HG02571 (cell line): ENCODE measurements around the gene JAML.

Source experiments
- ATAC-seq: cut with Tn5 transposase; IDR thresholded peaks from one replicate; pipeline ENCODE4 v1.9.1; 2021; ENCODE audit warnings: mild to moderate bottlenecking, moderate library complexity; ENCODE audit not compliant: unreplicated experiment

Gene JAML

GRCh38 chr11:118169300-118170140 lies 55.3 kb downstream of the JAML start:
- ATAC-seq = no peak

GRCh38 chr11:118168751-118169150 lies 56.1 kb downstream of the JAML start:
- ATAC-seq = no peak

GRCh38 chr11:118168316-118168715 lies 56.5 kb downstream of the JAML start:
- no peak for ATAC-seq

DNA sequence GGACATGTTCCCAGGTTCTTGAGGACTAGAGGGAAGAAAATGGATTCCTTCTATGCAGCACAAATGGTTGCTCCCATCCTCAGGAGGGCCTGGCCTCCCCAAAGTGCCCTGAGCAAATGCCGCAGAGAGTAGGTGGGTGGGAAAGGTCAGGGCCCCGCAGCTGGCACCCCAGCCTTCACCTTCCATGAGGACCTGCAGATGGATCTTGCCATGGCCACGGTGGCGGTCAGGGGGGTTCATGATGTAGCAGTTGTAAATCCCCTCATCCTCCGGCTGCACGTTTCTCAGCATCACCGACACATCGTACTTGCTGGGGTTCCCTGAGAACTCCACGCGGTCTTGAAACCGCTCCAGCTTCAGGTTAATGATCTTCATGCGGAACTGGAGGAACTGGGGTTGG lies 56.9 kb downstream of the JAML start:
- no peak for ATAC-seq

GRCh38 chr11:118167253-118167652 lies 57.6 kb downstream of the JAML start:
- no peak for ATAC-seq

DNA sequence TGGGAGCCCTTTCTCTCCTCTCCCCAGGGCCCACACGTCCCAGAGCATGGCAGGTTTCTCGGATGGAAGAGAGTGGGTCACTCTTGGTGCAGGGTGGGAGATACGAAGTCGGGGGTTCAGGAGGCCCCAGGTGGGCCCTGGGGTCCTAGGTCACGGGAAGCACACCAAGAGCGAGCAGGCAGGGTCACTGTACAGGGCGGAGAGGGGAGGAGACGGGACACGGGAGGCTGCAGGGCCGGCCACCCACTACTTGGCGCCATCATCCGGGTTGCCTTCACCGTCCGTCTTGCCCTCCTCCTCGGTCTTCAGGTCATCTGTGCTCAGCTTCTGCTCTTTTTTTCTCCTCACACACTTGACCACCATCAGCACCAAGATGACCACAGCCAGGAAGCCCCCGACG lies 58.2 kb downstream of the JAML start:
- no peak for ATAC-seq

DNA sequence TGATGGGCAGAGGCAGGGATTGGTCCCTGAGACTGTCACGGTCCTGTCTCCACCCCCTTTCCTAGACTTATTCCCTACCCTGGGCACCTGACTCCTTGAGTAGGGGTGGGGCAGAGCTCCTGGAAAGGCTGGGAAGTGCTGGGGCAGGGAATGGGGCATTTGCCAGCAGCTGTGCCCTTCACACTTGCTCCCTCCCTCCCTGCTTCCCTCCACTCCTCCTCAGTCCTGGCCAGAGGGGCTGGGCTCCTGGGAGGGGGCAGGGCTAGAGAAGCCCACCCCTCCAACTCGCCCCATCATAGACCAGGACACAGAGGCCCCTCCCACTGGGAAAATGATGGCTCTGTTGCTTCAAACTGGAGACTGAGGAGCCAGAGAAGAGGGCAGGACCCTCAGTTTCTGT lies 59.9 kb downstream of the JAML start:
- ATAC-seq = no peak

DNA sequence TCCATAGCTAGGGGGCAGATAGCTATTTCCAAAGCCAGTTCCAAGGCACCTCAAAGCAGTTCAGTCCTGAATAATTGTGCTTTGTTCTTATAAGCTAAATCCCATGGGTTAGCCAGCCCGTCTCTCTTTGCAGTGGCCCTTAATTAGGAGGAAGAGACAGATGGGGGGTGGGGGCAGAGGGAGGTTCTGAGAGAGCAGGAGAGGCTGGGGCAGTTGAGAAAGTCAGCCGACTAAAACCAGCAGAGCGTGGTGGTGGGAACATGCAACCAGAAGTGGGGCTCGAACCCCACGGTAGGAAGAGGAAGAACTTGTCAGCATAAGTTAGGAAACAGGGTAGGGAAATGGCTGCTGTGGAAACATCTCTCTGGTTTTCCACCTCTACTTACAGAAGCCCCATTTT lies 61.3 kb downstream of the JAML start:
- no peak for ATAC-seq

DNA sequence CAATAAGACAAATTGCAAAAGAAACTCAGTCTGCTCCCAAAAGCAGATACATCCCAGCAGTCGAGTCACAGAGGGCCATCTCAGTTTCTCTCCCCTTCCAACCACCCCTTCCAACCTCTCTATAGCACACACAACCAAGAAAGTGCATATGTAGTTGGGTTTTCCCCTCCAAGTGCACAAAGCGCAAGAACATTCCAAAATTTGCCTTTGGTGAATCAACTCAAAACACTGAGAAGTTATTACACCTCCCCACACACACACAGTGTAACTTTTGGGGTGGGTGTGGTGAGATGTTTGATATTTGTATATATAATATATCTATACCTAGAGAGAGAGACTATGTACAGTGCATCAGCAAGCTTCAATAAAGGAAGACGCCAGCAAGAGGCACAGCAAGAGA lies 62.0 kb downstream of the JAML start:
- ATAC-seq = no peak

DNA sequence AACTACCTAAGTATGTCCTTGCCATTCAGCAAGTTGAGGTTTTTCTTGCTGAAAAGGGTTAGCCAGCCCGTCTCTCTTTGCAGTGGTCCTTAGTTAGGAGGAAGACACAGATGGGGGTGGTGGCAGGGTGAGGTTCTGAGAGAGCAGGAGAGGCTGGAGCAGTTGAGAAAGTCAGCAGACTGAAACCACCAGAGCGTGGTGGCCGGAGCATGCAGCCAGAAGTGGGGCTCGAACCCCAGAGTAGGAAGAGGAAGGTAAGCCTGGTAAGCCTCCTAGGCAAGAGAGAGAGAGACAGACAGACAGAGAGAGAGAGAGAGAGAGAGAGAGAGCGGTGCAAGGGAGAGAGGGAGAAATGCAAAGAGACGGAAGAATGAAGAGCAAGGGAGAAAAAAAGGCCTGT lies 63.0 kb downstream of the JAML start:
- ATAC-seq = no peak

DNA sequence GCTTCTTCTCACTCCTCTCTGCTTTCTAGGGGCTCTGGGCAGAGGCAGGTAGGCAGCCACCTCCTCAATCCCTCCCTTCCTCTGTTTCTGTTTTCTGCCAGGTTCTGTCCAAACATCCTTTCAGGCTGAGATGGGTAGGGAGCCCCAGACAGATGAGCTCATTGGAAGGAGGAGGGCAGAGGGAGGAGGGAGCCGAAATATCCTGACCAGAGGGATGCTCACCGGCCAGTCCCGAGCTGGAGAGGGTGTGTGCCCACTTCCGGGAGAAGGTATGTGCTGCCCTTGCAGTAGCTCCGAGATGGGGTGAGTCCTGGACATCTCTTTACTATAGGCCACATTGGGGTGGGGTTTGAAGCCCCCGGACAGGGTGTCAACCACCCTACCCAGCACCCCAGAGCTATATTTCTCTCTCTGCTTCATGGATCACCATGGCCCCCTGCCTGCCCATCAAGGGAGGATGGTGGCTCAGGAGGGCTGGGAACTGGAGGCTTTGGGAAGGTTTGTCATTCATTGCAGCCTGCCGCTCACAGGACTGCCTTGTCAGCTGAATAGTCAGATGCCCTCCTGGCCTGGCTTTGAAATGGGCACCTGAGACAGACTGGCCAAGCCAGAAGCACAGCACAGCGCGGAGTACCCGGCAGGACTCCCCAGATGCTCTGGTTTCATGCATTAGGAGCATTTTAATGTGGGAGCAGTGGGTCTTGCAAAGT lies 67.5 kb downstream of the JAML start:
- no peak for ATAC-seq

DNA sequence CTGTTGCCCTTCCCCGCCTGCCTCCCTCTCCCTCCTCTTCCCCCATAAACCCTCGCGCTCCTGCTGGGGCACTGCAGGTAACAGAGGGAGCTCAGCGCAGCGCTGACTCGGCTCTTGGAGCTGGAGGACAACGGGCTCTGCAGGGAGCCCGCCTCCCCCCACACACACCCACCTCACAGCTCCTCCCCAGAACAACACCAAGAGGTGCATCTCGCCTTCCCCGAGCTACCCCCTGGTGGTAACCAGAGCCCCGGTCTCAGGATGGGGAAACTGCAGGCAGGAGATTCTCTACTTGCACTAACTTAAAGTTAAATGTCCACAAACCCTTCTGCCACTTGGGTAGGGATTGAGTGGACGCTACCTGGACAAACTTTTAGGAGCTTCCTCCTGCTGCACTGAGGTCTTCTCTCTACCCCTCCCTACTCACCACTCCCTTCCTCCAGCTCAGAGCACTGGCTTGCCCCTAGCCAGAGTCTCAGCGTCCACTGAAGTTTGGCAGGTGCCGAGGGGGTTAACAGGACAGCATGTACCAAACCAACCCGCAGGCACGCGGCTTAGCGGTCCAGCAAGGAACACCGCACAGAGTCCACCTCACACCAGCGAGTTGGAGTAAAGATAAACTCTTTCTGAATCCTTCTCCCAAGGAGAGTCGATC lies 68.2 kb downstream of the JAML start:
- ATAC-seq = no peak

DNA sequence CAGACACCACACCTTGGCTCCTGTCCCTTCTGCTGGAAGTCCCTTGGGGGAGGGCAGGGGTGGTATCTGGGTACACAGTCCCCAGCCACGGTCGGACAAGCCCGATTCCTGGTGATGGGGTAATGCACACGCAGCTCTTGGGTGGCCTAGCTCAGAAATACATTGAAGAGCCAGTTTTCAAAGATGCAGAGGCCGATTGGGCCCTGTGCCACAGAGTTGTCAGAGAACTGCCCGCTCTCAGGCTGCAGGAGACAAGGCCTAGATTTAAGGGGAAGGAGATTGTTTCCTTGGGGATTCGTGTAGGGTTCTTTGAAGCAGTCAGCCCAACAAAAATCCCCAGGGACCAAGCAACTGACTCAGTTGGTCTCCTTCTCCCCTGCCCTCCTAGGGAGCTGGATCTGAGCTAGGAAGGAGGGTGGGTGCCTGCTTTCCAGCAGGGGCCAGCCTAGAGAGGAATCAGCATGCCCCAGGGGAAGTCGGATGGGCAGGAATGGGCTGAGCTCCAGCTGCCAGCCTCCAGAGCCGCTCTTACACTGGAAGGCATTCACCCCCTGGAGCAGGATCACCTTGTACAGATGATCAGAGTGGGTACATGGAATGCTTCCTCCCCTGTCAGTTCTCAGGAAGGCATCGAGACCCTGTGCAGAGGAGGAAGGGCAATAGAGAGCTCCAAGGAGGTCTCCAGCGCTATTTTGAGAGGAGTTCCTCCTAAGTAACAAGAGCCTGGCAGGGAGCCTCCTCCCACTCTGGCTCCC lies 68.9 kb downstream of the JAML start:
- no peak for ATAC-seq

DNA sequence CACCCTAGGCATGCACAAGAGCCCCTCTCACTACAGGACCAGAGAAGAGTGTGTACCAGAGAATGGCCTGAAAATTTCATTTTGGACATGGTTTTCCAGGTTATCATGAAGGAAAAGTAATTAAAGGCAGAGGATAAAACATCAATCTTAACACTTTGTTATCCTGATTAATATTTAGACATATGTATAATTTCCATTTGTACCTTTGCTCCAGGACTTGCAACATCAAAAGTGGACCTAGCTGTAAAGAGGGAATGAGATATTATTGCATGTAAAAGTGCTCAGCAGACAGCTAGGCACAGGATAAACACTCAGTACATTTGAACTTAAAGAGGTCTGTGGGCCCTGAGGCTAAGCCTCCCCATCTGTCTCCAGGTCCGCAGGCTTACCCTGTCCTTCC lies 70.2 kb downstream of the JAML start:
- ATAC-seq = no peak

DNA sequence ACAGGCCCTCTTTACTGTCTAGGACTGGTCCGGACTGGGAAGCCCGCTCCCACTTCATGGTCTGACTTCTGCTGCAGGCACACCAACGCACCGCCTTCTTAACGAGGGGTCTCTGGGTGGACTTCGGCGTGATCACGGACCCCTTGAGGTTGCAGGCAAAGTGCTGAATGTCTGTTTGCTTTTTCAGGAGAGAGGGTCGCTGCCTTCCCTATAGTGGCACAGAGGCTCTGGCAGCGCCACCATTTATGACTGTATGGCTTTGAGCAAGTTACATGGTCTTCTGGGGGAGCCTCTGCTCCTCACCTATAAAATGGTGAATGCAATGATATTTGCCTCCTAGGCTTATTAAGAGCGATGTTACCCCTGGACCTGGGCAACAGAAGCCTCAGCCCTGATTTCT lies 70.8 kb downstream of the JAML start:
- ATAC-seq = no peak

DNA sequence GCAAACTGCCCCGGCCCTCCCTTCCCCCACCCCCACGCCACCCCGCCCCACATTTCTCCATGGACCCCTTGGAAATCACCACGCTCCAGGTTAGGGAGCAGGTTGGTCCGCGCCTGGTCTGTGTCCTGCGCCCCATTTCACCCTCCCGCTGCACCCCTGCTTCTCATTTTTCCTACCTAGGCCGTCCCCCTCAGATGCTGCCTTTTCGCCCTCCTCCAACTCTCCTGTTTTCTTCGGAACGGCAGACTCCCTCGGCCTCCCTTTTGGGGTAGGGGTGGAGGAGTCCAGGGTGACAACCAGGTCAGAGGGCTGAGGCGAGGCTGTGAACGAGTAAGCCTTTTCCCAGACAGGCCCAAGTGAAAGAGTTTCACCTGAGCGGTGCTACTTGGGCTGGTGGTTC lies 71.3 kb downstream of the JAML start:
- no peak for ATAC-seq

DNA sequence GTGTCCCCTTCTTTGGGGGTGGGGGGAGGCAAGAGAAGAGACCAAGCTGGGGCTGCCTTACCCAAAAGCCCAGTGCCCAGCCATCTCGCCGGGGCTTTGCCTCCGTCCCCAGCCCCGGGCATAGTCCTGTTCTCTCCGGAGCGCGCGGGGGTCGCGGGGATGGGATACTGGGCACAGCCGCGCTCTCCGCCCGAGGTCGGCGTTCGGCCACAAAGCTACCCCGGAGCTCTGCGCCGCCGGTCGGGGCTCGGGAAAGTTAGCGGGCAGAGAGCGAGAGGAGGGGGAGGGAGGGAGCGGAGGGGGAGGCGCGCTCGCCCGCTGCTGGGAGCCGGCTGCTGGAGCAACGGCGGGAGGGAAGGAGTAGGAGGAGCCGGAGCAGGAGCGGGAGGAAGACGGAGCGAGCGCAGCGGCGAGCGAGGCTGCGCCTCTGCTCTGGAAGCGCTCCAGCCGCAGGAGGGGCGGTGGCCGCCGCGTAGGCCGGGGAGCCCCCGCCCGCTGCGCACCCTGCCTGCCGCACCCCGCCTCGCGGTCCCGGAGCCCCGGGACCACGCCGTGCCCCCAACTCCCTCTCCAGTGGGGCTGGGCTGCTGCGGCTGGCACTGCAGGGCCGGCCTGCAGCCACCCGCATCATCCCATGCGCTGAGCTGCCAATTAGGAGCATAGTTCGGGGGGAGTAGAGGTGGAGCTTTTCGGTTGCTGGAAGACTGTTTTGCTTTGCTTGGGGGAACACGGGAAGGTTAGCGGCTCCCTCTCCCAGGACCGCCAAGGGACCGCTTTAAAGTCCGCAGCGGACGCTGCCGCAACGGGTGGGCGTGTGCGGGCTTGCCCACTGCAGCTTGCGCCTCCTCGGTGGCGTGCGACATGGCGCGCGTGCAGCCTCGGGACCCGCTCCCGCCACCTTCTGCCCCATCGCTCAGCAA lies 72.0 kb downstream of the JAML start, which contains the start of gene SCN4B:
TSS of gene SCN4B (minus strand) at position 272 of the 920 bp plus-strand sequence. CDS start at position 122, 150 bp downstream.
- no peak for ATAC-seq

GRCh38 chr11:118152020-118152551 lies 72.7 kb downstream of the JAML start:
- ATAC-seq = no peak

DNA sequence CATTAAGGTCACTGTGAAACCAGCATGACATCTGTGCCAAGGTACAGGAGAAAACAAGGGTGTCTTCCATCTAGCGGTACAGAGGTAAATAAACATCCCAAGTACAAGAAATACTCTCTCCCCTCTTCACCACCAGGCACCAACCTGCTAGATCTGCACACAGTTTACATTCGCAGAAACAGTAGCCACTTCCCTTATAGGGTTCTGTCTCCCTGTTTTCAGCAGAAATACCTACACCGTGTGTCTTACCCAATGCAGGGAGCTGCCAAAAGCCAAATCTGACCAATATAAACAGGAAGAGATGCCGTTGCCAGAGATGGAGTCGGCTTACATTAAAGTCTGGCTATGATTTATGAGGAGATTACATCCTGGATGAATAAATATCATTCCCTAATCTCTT lies 73.4 kb downstream of the JAML start:
- no peak for ATAC-seq

GRCh38 chr11:118149493-118149892 lies 75.3 kb downstream of the JAML start:
- ATAC-seq = no peak
